Activated CD4-positive, alpha-beta memory T cell treated with anti-CD3 and anti-CD28 coated beads for 36 hours (primary cell): ENCODE results near the gene PEA15. TPM values are rescaled to one million over a fixed set of nuclear protein-coding genes. Genes with fewer than 3 reads are reported as not detected.
A peak's percentile ranks its signal among the peaks of the same experiment; 100 is the strongest.

Experiments
- CTCF ChIA-PET: fragments of 350-600 bp; sonication (Branson Sonifier 250); formaldehyde crosslinking; loops from one replicate; lab custom pipeline; 2021; ENCODE audit warnings: antibody characterized with exemption, inconsistent platforms; lab: Charles Lee
- POLR2A ChIA-PET: fragments of 350-600 bp; sonication (Branson Sonifier 250); formaldehyde crosslinking; loops from one replicate; lab custom pipeline; 2021; ENCODE audit warnings: antibody characterized with exemption; lab: Charles Lee
- DNase-seq: peaks from one replicate; pipeline ENCODE4 v3.0.0-alpha.2; 2020
- H3K27ac Mint-ChIP-seq: one replicate; pipeline ENCODE4 v1.8.0; 2021; ENCODE audit warnings: mixed read lengths
- H3K27me3 Mint-ChIP-seq: one replicate; pipeline ENCODE4 v1.8.0; 2021; ENCODE audit warnings: mixed read lengths
- H3K36me3 Mint-ChIP-seq: one replicate; pipeline ENCODE4 v1.8.0; 2021; ENCODE audit warnings: mixed read lengths
- H3K4me1 Mint-ChIP-seq: one replicate; pipeline ENCODE4 v1.8.0; 2021; ENCODE audit warnings: low read depth, mixed read lengths
- H3K4me3 Mint-ChIP-seq: one replicate; pipeline ENCODE4 v1.8.0; 2021; ENCODE audit warnings: mild to moderate bottlenecking, mixed read lengths
- H3K9me3 Mint-ChIP-seq: one replicate; pipeline ENCODE4 v1.8.0; 2021; ENCODE audit warnings: mixed read lengths
- intact Hi-C: fragments of 100-400 bp; cut with micrococcal nuclease; formaldehyde crosslinking; loops from one replicate; pipeline ENCODE4 v1.15.1; 2023
- total RNA-seq, 2 experiments: library from RNA; stranded (reverse); gene quantifications; one replicate each; pipeline ENCODE4 v1.2.3, GENCODE V29; 2021

The PEA15 gene
- total RNA-seq, 2 experiments from 2014 or later = 51.8 to 51.9 TPM

DNA sequence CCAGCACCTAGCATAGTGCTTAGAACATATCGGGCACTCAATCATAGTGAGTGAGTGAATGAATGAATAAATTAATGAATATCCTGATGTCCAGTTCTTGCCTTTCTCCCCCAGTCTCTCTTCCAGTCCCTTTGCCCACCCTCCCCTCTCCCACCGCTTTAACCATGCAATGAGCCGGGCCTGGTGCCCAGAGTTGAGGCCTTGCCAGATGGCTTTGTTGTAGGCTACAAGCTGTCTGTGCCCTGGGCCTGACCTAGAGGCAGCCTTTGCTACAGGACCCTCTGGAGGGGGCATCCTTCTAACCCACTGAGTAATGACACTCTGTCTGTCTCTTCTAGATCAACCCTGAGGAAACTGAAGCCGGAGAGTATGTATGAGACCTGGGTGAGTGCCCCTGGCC, 8.0 kb upstream of the PEA15 start:
- Mint-ChIP-seq H3K36me3 (no peaks in the 10 kb centered on the region), H3K9me3 (no peaks in the 10 kb centered on the region), H3K4me1 (no peaks in the 10 kb centered on the region), H3K4me3 (no peak overlapping the region), H3K27ac (no peak overlapping the region), H3K27me3 (no peaks in the 10 kb centered on the region)
- no peak for DNase-seq
- intact Hi-C loops = no loop called here
- ChIA-PET POLR2A (no interaction called here), CTCF (interaction anchor here (10.5 kb wide), 1 partner anchor 94 kb away, joined by 70 read pairs; no protein-coding TSS in a partner anchor)

- no peak for DNase-seq
- no peak overlapping the region for H3K27ac Mint-ChIP-seq
- peaks cover 11% of the 10 kb centered on the region for H3K4me1 Mint-ChIP-seq
- CTCF ChIA-PET = interaction anchor here (0.7 to 10.5 kb wide), 4 partner anchors 8 to 176 kb away, joined by 3 to 70 read pairs (median 29); no protein-coding TSS in a partner anchor
- H3K9me3 Mint-ChIP-seq = no peaks in the 10 kb centered on the region
- POLR2A ChIA-PET = no interaction called here
- no peaks in the 10 kb centered on the region for H3K36me3 Mint-ChIP-seq
- intact Hi-C loops = no loop called here
- no peak overlapping the region for H3K4me3 Mint-ChIP-seq
- H3K27me3 Mint-ChIP-seq = no peaks in the 10 kb centered on the region
Measured at GRCh38 chr1:160200786-160201185, 4.4 kb upstream of the PEA15 start.

DNA sequence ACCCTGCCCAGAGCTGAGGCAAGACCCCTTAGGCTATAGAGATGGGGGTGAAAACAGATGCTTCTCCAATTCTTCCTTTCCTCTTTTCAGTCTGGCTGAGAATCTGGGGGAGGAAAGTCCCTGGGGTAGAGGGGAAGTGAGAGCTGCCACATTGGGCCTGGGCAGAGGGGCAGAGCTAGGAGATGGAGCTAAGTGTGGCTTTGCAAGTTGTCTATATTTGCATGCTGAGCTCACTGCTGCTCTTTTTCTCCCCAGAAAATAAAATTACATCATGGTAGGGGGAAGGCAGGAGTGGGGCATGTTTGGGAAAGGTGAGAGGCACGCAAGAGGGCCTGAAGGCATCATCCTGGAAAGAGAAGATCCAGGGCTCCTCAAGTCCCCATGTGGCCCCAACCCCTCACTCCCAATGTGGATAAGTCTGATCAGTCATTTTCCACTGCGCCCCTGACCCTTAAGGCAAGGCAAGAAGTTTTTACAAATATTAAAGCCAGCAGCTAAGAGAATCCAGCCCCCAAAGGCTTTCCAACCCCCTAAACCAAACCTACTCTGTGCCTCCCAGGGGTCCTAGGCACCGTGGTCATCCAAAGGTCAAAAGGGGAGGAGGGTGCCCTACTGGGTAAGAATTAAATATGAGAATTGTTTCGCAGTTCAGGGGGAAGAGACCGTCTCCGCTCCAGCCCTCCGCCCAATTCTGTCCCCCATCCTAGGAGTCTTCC, 500 bp upstream of the PEA15 start:
- intact Hi-C loops = loop anchor here (5.0 kb wide), 1 partner anchor 107 kb away; the partner anchor contains the start of gene IGSF8
- Mint-ChIP-seq H3K27me3 (no peaks in the 10 kb centered on the region), H3K36me3 (peaks cover 4% of the 10 kb centered on the region), H3K27ac (peak overlapping the region; percentile 82), H3K4me1 (peaks cover 47% of the 10 kb centered on the region), H3K9me3 (no peaks in the 10 kb centered on the region), H3K4me3 (peak overlapping the region; percentile 87)
- CTCF ChIA-PET = interaction anchor here (0.7 to 10.5 kb wide), 4 partner anchors 12 to 87 kb away, joined by 3 to 70 read pairs (median 29); no protein-coding TSS in a partner anchor
- POLR2A ChIA-PET = interaction anchor here (1.0 to 1.6 kb wide), 2 partner anchors 58 to 80 kb away, joined by 3 to 4 read pairs; partner anchors contain the start of gene PEX19
- peak; percentile 33 for DNase-seq

GRCh38 chr1:160206036-160206389, 829 bp downstream of the PEA15 start:
- POLR2A ChIA-PET = interaction anchor here (1.1 to 1.4 kb wide), 2 partner anchors 79 to 108 kb away, joined by 3 to 4 read pairs; partner anchors contain the start of genes IGSF8 and PEX19

GRCh38 chr1:160206421-160207117, 1.4 kb downstream of the PEA15 start:
- Mint-ChIP-seq H3K9me3 (no peaks in the 10 kb centered on the region), H3K4me1 (peaks cover 56% of the 10 kb centered on the region), H3K27ac (peak overlapping the region; percentile 82), H3K27me3 (no peaks in the 10 kb centered on the region), H3K36me3 (peaks cover 14% of the 10 kb centered on the region), H3K4me3 (peak overlapping the region; percentile 87)
- intact Hi-C loops = loop anchor here (2.0 to 5.0 kb wide), 3 partner anchors 56 to 136 kb away; partner anchors contain the start of genes COPA, DCAF8, IGSF8 and NCSTN
- no peak for DNase-seq
- POLR2A ChIA-PET = interaction anchor here (1.1 to 1.4 kb wide), 2 partner anchors 78 to 109 kb away, joined by 3 to 4 read pairs; partner anchors contain the start of genes IGSF8 and PEX19
- CTCF ChIA-PET = interaction anchor here (0.8 to 10.5 kb wide), 5 partner anchors 14 to 121 kb away, joined by 3 to 70 read pairs (median 8); no protein-coding TSS in a partner anchor

More at GRCh38 chr1:160206036-160206389, 829 bp downstream of the PEA15 start:
- H3K36me3 Mint-ChIP-seq = peaks cover 12% of the 10 kb centered on the region
- peak; percentile 76 for DNase-seq
- CTCF ChIA-PET = interaction anchor here (0.8 to 10.5 kb wide), 5 partner anchors 13 to 120 kb away, joined by 3 to 70 read pairs (median 8); no protein-coding TSS in a partner anchor
- H3K27me3 Mint-ChIP-seq = no peaks in the 10 kb centered on the region
- intact Hi-C loops = loop anchor here (2.0 to 5.0 kb wide), 3 partner anchors 57 to 137 kb away; partner anchors contain the start of genes COPA, DCAF8, IGSF8 and NCSTN
- no peaks in the 10 kb centered on the region for H3K9me3 Mint-ChIP-seq
- peaks cover 56% of the 10 kb centered on the region for H3K4me1 Mint-ChIP-seq
- peak overlapping the region; percentile 87 for H3K4me3 Mint-ChIP-seq
- peak overlapping the region; percentile 82 for H3K27ac Mint-ChIP-seq

DNA sequence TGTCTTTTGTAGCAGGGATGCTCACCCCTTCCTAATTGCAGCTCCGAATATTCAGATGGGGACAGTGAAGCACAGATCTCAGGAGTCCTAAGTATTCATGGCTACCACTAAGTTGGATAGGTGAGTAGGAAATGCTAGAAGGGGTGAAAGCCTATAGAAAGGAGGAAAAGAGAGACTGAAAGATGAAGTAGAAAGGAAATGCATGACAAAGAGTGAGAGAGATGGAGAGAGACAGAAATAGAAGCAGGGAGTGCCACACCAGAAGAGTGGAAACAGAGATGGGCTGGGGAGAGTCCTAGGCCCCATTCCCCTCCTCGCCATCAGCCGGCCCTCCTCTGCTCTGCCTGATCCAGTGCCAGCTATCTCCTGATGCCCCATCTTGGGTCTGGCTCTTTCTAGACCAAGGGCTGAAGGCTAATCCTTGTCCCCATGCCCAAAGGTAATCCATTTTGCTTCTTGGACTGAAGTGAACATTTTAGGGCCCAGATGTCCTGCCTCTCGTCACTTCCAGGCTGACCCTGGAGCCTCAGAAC, 2.0 kb downstream of the PEA15 start:
- POLR2A ChIA-PET = interaction anchor here (1.4 kb wide), 1 partner anchor 109 kb away, joined by 3 read pairs; the partner anchor contains the start of gene IGSF8
- CTCF ChIA-PET = interaction anchor here (0.8 to 3.0 kb wide), 5 partner anchors 12 to 122 kb away, joined by 3 to 9 read pairs (median 8); no protein-coding TSS in a partner anchor
- intact Hi-C loops = loop anchor here (2.0 to 5.0 kb wide), 3 partner anchors 56 to 136 kb away; partner anchors contain the start of genes COPA, DCAF8, IGSF8 and NCSTN
- H3K9me3 Mint-ChIP-seq = no peaks in the 10 kb centered on the region
- peaks cover 56% of the 10 kb centered on the region for H3K4me1 Mint-ChIP-seq
- H3K36me3 Mint-ChIP-seq = peaks cover 16% of the 10 kb centered on the region
- H3K27ac Mint-ChIP-seq = peak overlapping the region; percentile 82
- no peak for DNase-seq
- H3K27me3 Mint-ChIP-seq = no peaks in the 10 kb centered on the region
- H3K4me3 Mint-ChIP-seq = peak overlapping the region; percentile 87

DNA sequence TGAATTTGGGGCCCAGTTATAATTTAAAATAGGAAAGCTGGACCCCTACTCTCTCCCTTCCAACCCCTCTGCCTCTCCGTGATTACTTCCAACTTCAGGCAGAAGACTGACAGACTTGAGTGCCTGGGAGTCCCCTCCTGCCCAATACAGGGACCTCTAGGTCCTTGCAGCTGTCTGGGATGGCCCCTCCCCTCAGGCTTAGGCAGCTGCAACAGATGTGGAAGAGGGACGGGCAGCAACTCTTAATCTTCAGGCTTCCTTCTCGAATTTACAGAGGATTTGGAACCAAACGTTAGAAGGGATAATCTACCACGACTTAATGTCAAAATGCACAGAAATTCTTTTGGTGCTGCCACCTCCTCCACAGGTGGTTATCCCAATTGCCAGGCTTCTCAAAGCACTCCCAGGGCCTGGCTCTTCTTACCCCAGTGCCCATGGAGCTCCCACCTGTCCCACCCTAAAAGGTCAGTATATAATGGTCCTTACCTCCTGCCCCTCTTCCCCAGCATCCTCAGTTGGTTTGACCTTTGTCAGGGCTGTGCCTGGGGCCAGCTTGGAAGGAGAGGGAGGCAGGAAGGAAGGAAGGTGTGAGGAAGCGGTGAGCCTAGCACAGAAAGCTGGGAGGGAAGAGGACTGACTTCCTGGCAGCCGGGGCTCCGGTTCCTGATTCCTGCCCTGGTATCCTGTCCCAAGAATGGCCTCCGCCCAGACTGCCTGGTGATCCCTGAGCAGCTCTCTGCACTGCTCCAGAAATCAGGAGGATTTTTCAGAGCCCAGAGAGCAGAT, 2.8 kb downstream of the PEA15 start:
- peak overlapping the region; percentile 54 for H3K27ac Mint-ChIP-seq

DNA sequence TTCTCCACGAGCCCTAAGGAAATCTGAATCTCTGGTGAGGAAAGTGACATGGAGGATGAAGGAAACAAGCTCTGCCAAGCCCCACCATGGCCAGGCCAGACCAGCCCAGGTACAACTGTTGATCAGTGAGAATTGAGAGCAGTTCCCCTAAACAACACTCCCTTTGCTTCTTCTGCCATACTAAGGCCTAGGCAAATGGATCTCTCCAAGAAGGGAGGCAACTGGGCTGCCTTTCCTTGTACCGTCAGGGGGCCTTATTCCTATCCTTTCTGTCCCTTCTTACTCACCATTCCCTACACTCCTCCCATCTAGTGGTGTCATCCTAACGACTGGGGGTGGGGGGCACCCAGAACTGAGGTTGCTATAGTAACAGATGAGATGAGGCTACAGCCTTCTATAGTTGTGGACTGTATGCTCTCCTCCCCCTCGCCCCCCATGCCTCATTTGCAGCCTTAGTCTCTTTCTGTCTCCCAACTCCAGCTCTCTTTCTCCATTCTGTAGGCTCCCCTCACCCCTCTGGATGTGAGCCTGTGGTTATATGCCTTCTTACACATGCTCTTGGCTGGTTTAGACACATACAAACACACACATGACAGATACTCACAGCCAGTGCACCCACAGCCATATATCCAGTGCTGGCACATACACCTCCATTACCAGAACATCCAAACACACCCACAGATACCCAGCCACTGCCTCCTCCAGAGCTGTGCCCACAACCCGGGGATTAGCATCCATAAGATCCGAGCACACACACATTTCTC, 3.6 kb downstream of the PEA15 start:
- H3K27me3 Mint-ChIP-seq = no peaks in the 10 kb centered on the region
- ChIA-PET POLR2A (interaction anchor here (0.5 kb wide), 1 partner anchor 20 kb away, joined by 4 read pairs; no protein-coding TSS in a partner anchor), CTCF (interaction anchor here (1.0 to 2.0 kb wide), 5 partner anchors 11 to 107 kb away, joined by 3 to 8 read pairs (median 5); no protein-coding TSS in a partner anchor)
- H3K4me3 Mint-ChIP-seq = no peak overlapping the region
- DNase-seq = no peak
- intact Hi-C loops = loop anchor here (5.0 kb wide), 1 partner anchor 111 kb away; the partner anchor contains the start of gene IGSF8
- H3K36me3 Mint-ChIP-seq = peaks cover 26% of the 10 kb centered on the region
- no peaks in the 10 kb centered on the region for H3K9me3 Mint-ChIP-seq
- H3K27ac Mint-ChIP-seq = peak overlapping the region; percentile 54
- peaks cover 56% of the 10 kb centered on the region for H3K4me1 Mint-ChIP-seq

More for the DNA sequence above, 2.8 kb downstream of the PEA15 start:
- H3K4me1 Mint-ChIP-seq = peaks cover 56% of the 10 kb centered on the region
- intact Hi-C loops = loop anchor here (2.0 to 5.0 kb wide), 3 partner anchors 55 to 135 kb away; partner anchors contain the start of genes COPA, DCAF8, IGSF8 and NCSTN
- DNase-seq = no peak
- POLR2A ChIA-PET = interaction anchor here (0.5 kb wide), 1 partner anchor 21 kb away, joined by 4 read pairs; no protein-coding TSS in a partner anchor
- H3K36me3 Mint-ChIP-seq = peaks cover 21% of the 10 kb centered on the region
- no peaks in the 10 kb centered on the region for H3K27me3 Mint-ChIP-seq
- H3K4me3 Mint-ChIP-seq = no peak overlapping the region
- H3K9me3 Mint-ChIP-seq = no peaks in the 10 kb centered on the region
- CTCF ChIA-PET = interaction anchor here (1.0 to 3.0 kb wide), 7 partner anchors 11 to 106 kb away, joined by 3 to 9 read pairs (median 7); no protein-coding TSS in a partner anchor

DNA sequence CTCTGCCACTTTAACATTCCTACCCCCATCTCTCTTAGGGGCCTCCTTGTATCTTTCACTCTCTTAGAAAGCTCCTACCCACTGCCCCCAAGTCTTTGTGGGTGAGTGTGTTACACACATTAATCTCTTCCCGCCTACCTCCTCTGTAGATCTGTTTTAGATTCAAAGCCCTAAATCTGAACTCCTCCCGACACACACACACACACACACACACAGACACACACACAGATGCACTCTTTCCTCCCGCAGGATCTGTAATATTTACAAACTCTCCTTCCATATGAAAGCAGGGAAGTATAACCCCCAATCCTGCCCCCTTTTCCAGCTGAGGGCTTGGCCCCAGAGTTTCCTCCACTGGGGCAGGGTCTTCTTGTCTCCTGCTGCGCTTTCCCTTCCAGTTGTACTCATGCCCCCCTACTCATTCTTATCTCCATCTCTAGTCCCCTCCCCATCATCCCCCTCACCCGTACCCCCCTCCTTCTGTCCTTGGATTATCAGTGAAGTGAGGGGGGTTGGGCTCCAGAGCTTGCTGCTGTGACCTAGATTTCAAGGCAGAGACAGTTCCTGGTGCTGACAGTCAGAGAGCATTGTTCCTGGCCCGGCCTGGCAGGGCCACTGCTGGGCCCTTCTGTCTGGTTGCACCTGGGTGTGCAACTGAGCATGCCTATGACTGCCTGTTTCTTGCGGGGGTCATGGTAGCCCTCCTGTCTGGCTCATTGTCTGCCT, 4.3 kb downstream of the PEA15 start:
- DNase-seq = no peak
- Mint-ChIP-seq H3K27me3 (no peaks in the 10 kb centered on the region), H3K4me3 (no peak overlapping the region), H3K36me3 (peaks cover 29% of the 10 kb centered on the region), H3K9me3 (no peaks in the 10 kb centered on the region), H3K27ac (peak overlapping the region; percentile 54), H3K4me1 (peaks cover 49% of the 10 kb centered on the region)
- CTCF ChIA-PET = interaction anchor here (1.0 to 2.0 kb wide), 3 partner anchors 10 to 43 kb away, joined by 3 to 7 read pairs (median 5); no protein-coding TSS in a partner anchor
- POLR2A ChIA-PET = no interaction called here
- intact Hi-C loops = loop anchor here (5.0 kb wide), 1 partner anchor 112 kb away; the partner anchor contains the start of gene IGSF8
